HG02943 (cell line): ENCODE measurements around the gene GTF2H4.
"Not testable (repeated sequence)": the region's sequence is repeated elsewhere in the genome, so short reads cannot be mapped to it uniquely, and the experiment has no call there.

ENCODE experiments used
- ATAC-seq: cut with Tn5 transposase; IDR thresholded peaks from one replicate; pipeline ENCODE4 v1.9.1; 2021; ENCODE audit warnings: mild to moderate bottlenecking, low read depth, moderate library complexity; ENCODE audit not compliant: unreplicated experiment

Gene GTF2H4

GRCh38 chr6:30893666-30894065, 14.3 kb upstream of the GTF2H4 start:
- no peak for ATAC-seq

- ATAC-seq, result no peak
These were observed 13.6 kb upstream of the GTF2H4 start for GRCh38 chr6:30894381-30894780.

GRCh38 chr6:30894935-30895334, 13.1 kb upstream of the GTF2H4 start:
- no peak for ATAC-seq

GRCh38 chr6:30895343-30895742, 12.7 kb upstream of the GTF2H4 start:
- ATAC-seq, result no peak

- no peak for ATAC-seq
These were observed 11.5 kb upstream of the GTF2H4 start for GRCh38 chr6:30896541-30896940.

- no peak for ATAC-seq
These were observed 10.1 kb upstream of the GTF2H4 start for GRCh38 chr6:30897882-30898281.

GRCh38 chr6:30898750-30899360, 9.2 kb upstream of the GTF2H4 start:
- no peak for ATAC-seq

GRCh38 chr6:30900863-30901417, 7.1 kb upstream of the GTF2H4 start:
- ATAC-seq, result no peak

- ATAC-seq, result no peak
These were observed 6.6 kb upstream of the GTF2H4 start for GRCh38 chr6:30901436-30901835.

GRCh38 chr6:30902196-30902595, 5.8 kb upstream of the GTF2H4 start:
- not testable (repeated sequence) for ATAC-seq

GRCh38 chr6:30902709-30903108, 5.3 kb upstream of the GTF2H4 start:
- ATAC-seq, result no peak

GRCh38 chr6:30903236-30903635, 4.8 kb upstream of the GTF2H4 start:
- ATAC-seq, result no peak

- ATAC-seq, result not testable (repeated sequence)
These were observed 683 bp upstream of the GTF2H4 start for GRCh38 chr6:30907290-30907757.

GRCh38 chr6:30908700-30909099, 693 bp downstream of the GTF2H4 start:
- no peak for ATAC-seq

- not testable (repeated sequence) for ATAC-seq
These were observed 2.5 kb downstream of the GTF2H4 start for GRCh38 chr6:30910473-30910872.

GRCh38 chr6:30912746-30913520, 4.9 kb downstream of the GTF2H4 start:
- no peak for ATAC-seq

GRCh38 chr6:30913721-30914075, 5.7 kb downstream of the GTF2H4 start:
- ATAC-seq, result no peak

- ATAC-seq, result peak; percentile 72
These were observed 6.3 kb downstream of the GTF2H4 start, which contains the start of gene VARS2 for GRCh38 chr6:30914076-30914853. VARS2 (plus strand) TSS chr6:30914238; CDS start chr6:30914837, 599 bp downstream.

GRCh38 chr6:30914854-30915590, 7.0 kb downstream of the GTF2H4 start:
- no peak for ATAC-seq

GRCh38 chr6:30915591-30915946, 7.6 kb downstream of the GTF2H4 start:
- no peak for ATAC-seq
